GM18858 (cell line): ENCODE data around the gene CLCN2.

Source experiments
- ATAC-seq: cut with Tn5 transposase; IDR thresholded peaks from one replicate; pipeline ENCODE4 v1.9.1; 2021; ENCODE audit not compliant: unreplicated experiment

Gene CLCN2

DNA sequence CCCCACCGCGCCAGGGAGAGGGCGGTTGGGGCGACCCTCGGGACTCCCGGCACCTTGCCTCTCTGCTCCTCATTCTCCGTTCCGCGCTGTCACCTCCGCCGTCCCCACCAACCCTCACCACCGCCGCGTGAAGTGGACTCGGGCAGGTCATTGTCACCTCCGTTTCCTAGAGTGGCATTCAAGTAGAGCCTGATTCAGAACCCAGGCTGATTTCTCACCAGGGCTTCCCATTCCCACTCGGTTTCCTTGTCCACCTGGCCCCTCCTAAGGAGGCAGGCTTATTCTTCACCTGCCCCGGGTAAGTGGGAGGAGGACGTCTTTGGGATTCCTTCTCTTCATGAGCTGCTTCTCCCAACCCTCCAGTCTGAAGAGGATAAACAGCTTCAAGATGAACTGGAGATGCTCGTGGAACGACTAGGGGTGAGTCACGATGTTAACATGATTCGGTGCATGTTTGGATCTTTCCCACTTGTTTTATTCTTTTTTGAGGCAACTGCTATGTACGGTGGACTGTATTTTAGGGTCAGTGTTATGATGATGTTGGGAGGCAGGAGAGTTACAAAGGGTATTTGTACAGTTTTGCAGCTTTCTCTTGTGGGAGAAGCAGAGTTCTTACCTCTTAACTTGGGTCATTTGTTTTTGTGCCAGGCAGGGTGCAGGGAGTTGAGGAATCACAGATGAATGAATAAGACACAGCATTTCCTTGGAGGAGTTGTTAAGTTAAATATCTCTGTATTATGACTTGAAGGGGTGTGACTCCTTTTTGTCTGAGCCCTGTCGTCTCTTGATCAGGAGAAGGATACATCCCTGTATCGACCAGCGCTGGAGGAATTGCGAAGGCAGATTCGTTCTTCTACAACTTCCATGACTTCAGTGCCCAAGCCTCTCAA lies 61.7 kb downstream of the CLCN2 start:
- ATAC-seq = no peak

DNA sequence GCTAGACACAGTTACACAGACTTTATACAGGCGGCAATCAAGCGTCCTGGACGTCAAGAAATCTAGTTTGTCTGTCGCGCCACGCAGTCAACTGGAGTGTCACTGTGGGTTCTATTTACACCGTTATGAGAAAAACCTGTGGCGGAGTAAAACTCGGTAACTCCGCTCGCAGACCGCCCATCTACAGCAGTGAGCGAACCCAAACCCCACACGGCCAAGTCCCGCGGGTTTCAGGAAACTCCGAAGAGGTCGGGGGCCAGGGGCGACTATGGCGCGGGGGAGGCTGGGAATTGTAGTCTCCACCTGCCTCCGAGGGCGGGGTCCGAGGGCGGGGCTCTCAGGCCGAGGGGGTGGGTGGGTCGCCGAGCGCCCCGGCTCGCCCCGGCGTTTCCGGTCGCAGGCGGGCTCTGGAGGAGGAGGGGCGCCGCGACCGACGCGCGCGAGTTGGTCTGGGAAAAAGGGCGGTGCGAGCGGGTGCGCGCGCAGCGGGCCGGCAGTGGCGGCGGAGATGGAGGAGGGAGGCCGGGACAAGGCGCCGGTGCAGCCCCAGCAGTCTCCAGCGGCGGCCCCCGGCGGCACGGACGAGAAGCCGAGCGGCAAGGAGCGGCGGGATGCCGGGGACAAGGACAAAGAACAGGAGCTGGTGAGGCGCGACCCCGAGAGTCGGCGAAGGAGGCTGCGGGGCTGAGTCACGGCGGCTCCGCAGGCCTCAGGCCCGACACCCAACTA lies 62.5 kb downstream of the CLCN2 start, which contains the start of gene PSMD2:
PSMD2 (plus strand) TSS at position 483 of the 729 bp plus-strand sequence; CDS start at position 509, 26 bp downstream.
- ATAC-seq = peak; percentile 88

DNA sequence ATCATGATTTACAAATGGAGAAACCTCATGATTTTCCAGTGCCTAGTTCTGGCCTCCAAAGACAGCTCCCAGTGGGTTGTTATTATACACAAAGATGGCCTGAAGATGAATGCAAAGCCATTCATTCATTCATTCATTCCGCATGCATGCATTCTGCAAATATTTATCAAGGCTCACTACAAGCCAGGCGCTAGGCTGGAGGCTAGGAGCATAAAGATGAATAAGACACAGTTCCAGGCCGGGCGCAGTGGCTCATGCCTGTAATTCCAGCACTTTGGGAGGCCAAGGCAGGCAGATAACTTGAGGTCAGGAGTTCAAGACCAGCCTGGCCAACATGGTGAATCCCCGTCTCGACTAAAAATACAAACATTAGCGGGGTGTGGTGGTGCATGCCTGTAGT lies 64.8 kb downstream of the CLCN2 start:
- ATAC-seq = no peak
